K562 (cell line): ENCODE measurements around the gene OPCML. TPM values are rescaled to one million over a fixed set of nuclear protein-coding genes. Genes with fewer than 3 reads are reported as not detected.

Experiments
- ATAC-seq: fragments of 200-7000 bp; cut with Tn5 transposase; 3 replicates; pipeline ENCODE4 v1.9.1; 2020; ENCODE audit warnings: moderate library complexity
- BruUV-seq: library from RNA; stranded (reverse); fragments of 400-500 nt; replicated peaks from 2 replicates; lab custom pipeline; 2021; lab: Mats Ljungman, UMichigan
- CTCF ChIA-PET: fragments of 300-600 bp; formaldehyde crosslinking; extraction: SDS; loops from one replicate; lab custom pipeline; 2021; ENCODE audit warnings: low intra/inter-chr PET ratio; lab: Yijun Ruan, JAX
- POLR2A ChIA-PET: fragments of 300-600, 350-650 bp; sonication (Branson Sonifier 250); formaldehyde crosslinking; extraction: SDS; loops from one replicate; lab custom pipeline; 2021; ENCODE audit warnings: antibody characterized with exemption, inconsistent platforms; lab: Yijun Ruan, JAX
- DNase-seq, 4 experiments: peaks; one replicate each; pipeline versions ENCODE4 v3.0.0 to v3.0.0-alpha.2; 2011 to 2018; ENCODE audit warnings: low spot score in 3 of 4, mixed read lengths in 3 of 4; ENCODE audit errors: extremely low read depth in 1 of 4
- FAIRE-seq: peaks from 2 replicates; lab custom pipeline; 2011; peaks lifted over from hg19 to GRCh38; lab: Jason Lieb, UNC
- H2AFZ ChIP-seq: 2 replicates; pipeline ENCODE4 v1.6.0; 2011; ENCODE audit warnings: low read depth, low read length, control low read depth, inconsistent platforms
- H3K27ac ChIP-seq: fragments of 200-600 bp; 3 replicates; pipeline ENCODE4 v1.8.0; 2011; ENCODE audit warnings: low read depth, mild to moderate bottlenecking, control low read depth, inconsistent platforms, low read length, moderate library complexity, mixed read lengths; ENCODE audit errors: extremely low read depth
- H3K27me3 ChIP-seq, 2 experiments: fragments of 300-600 bp in 1 of 2; 2 replicates in 1 of 2; 3 replicates in 1 of 2; pipeline versions ENCODE4 v1.6.0 to v1.8.0; 2011; ENCODE audit warnings: inconsistent platforms in 2 of 2, low read length in 2 of 2, mild to moderate bottlenecking in 1 of 2, mixed read lengths in 1 of 2, moderate library complexity in 1 of 2; ENCODE audit not compliant: control insufficient read depth in 2 of 2, insufficient read depth in 2 of 2
- H3K36me3 ChIP-seq: fragments of 300-600 bp; 3 replicates; pipeline ENCODE4 v1.8.0; 2011; ENCODE audit warnings: mild to moderate bottlenecking, low read length, inconsistent platforms; ENCODE audit not compliant: control insufficient read depth, insufficient read depth
- H3K4me1 ChIP-seq, 2 experiments: fragments of 200-600 bp in 1 of 2; replicated peaks in 1 of 2; 2 replicates in 1 of 2; 3 replicates in 1 of 2; pipeline versions ENCODE4 v1.5.1 to v1.8.0; 2011; ENCODE audit warnings: inconsistent platforms in 2 of 2, low read length in 2 of 2, mild to moderate bottlenecking in 1 of 2, mixed read lengths in 1 of 2, moderate library complexity in 1 of 2; ENCODE audit not compliant: control insufficient read depth in 2 of 2, insufficient read depth in 2 of 2
- H3K4me2 ChIP-seq: 2 replicates; pipeline ENCODE4 v1.6.1; 2011; ENCODE audit warnings: low read length, control low read depth, inconsistent platforms, mixed read lengths; ENCODE audit not compliant: insufficient read depth
- H3K4me3 ChIP-seq: fragments of 200-600 bp; sonication (generic), shearing (Covaris generic); 2 replicates; pipeline ENCODE4 v1.5.1; 2016; ENCODE audit warnings: control low read depth, inconsistent platforms
- H3K79me2 ChIP-seq: fragments of 200-600 bp; 3 replicates; pipeline ENCODE4 v1.8.0; 2011; ENCODE audit warnings: low read length, inconsistent platforms; ENCODE audit not compliant: control insufficient read depth, insufficient read depth
- H3K9ac ChIP-seq, 2 experiments: 2 replicates each; pipeline versions ENCODE4 v1.6.0 to v1.6.1; 2011; ENCODE audit warnings: low read depth in 2 of 2, low read length in 2 of 2, control low read depth in 1 of 2, inconsistent platforms in 1 of 2, mild to moderate bottlenecking in 1 of 2, mixed read lengths in 1 of 2; ENCODE audit not compliant: insufficient read depth in 1 of 2
- H3K9me1 ChIP-seq: one replicate; pipeline ENCODE4 v1.6.0; 2011; ENCODE audit warnings: inconsistent platforms, mild to moderate bottlenecking, low read length, moderate library complexity; ENCODE audit not compliant: control insufficient read depth, insufficient read depth
- H3K9me3 ChIP-seq: replicated peaks from 2 replicates; pipeline ENCODE4 v1.5.1; 2011; ENCODE audit warnings: low read depth, low read length, inconsistent platforms; ENCODE audit not compliant: control insufficient read depth, insufficient read depth
- H4K20me1 ChIP-seq: replicated peaks from 2 replicates; pipeline ENCODE4 v1.6.1; 2011; ENCODE audit warnings: low read length, inconsistent platforms, mixed read lengths; ENCODE audit not compliant: control insufficient read depth, insufficient read depth
- ARID3A ChIP-seq: IDR thresholded peaks from 2 replicates; pipeline ENCODE4 v1.6.1; 2012; ENCODE audit warnings: low read depth, low read length, improper control_type of control experiment, borderline replicate concordance
- COPS2 ChIP-seq: fragments of 450-650 bp; conservative IDR thresholded peaks from 2 replicates; pipeline ENCODE4 v1.6.1; 2016; ENCODE audit warnings: mild to moderate bottlenecking, moderate library complexity
- EWSR1 ChIP-seq: fragments of 450-650 bp; IDR thresholded peaks from 2 replicates; pipeline ENCODE4 v1.6.1; 2018; ENCODE audit warnings: borderline replicate concordance, mild to moderate bottlenecking, low read depth, moderate library complexity; ENCODE audit not compliant: partially characterized antibody
- GABPB2 ChIP-seq: fragments of 250-450 bp; sonication (Bioruptor Pico); conservative IDR thresholded peaks from 2 replicates; pipeline ENCODE4 v1.5.1; 2021; ENCODE audit warnings: mild to moderate bottlenecking
- GMEB1 ChIP-seq: fragments of 250-450 bp; sonication (Bioruptor Pico); IDR thresholded peaks from 2 replicates; pipeline ENCODE4 v1.4.0; 2020; ENCODE audit warnings: mild to moderate bottlenecking
- HMG20A ChIP-seq: fragments of 450-650 bp; formaldehyde crosslinking; conservative IDR thresholded peaks from 2 replicates; pipeline ENCODE4 v1.4.0; 2020; ENCODE audit warnings: mild to moderate bottlenecking, mixed read lengths
- HNRNPH1 ChIP-seq: fragments of 200-400 bp; formaldehyde crosslinking; optimal IDR thresholded peaks from 2 replicates; pipeline ENCODE3; 2017; ENCODE audit warnings: low read depth, mild to moderate bottlenecking, low read length, moderate library complexity
- MCM2 ChIP-seq: fragments of 450-650 bp; IDR thresholded peaks from 2 replicates; pipeline ENCODE4 v1.6.1; 2017; ENCODE audit warnings: low read depth, mild to moderate bottlenecking
- MLX ChIP-seq, 2 experiments: fragments of 450-650 bp in 1 of 2; sonication (generic) in 1 of 2; formaldehyde crosslinking; conservative IDR thresholded peaks; 2 replicates each; pipeline versions ENCODE4 v1.4.0 to v1.8.1; 2020 to 2022; ENCODE audit warnings: mild to moderate bottlenecking in 1 of 2, missing genetic modification reagents in 1 of 2
- PHB ChIP-seq: fragments of 250-450 bp; sonication (Bioruptor Pico); IDR thresholded peaks from 2 replicates; pipeline ENCODE4 v1.5.0; 2021
- POLR2AphosphoS2 ChIP-seq: IDR thresholded peaks from 2 replicates; pipeline ENCODE4 v1.6.1; 2012; ENCODE audit warnings: low read length, improper control_type of control experiment
- SETDB1 ChIP-seq: IDR thresholded peaks from one replicate; pipeline ENCODE4 v1.6.1; 2012; ENCODE audit warnings: low read length, control low read depth, inconsistent platforms
- SMARCB1 ChIP-seq: IDR thresholded peaks from 2 replicates; pipeline ENCODE4 v1.6.1; 2011; ENCODE audit warnings: improper control_type of control experiment, low read depth; ENCODE audit not compliant: insufficient read length
- SRSF9 ChIP-seq: fragments of 200-400 bp; formaldehyde crosslinking; IDR thresholded peaks from 2 replicates; pipeline ENCODE4 v1.6.1; 2017; ENCODE audit warnings: low read depth, low read length, borderline replicate concordance
- TCFL5 ChIP-seq: fragments of 250-450 bp; sonication (Bioruptor Pico); conservative IDR thresholded peaks from 2 replicates; pipeline ENCODE4 v1.6.1; 2021; ENCODE audit warnings: mild to moderate bottlenecking, moderate library complexity, matching md5 sums
- ZNF764 ChIP-seq: fragments of 250-450 bp; sonication (Bioruptor Pico); IDR thresholded peaks from 2 replicates; pipeline ENCODE4 v1.4.0; 2020; ENCODE audit warnings: low read depth, mild to moderate bottlenecking, moderate library complexity
- WGBS: fragments of 100-300 bp; shearing (Covaris generic); methylation state at CpG from one replicate; pipeline ENCODE4 v1.1.6; 2016; ENCODE audit warnings: low coverage, mixed read lengths; ENCODE audit not compliant: insufficient coverage; ENCODE audit errors: missing lambda C conversion rate; 5-methylcytosine and 5-hydroxymethylcytosine counted together
- in situ Hi-C: fragments of 300-500 bp; cut with MboI; formaldehyde crosslinking; loops from 4 replicates; pipeline ENCODE4 v1.15.0; 2018; ENCODE audit warnings: inconsistent platforms, mixed read lengths
- intact Hi-C: fragments of 100-400 bp; cut with micrococcal nuclease; formaldehyde crosslinking; loops from 2 replicates; pipeline ENCODE4 v1.14.2; 2022
- polyA plus RNA-seq, 8 experiments: library from polyadenylated mRNA; depleted of rRNA in 4 of 8; stranded (reverse) in 5 of 8; unstranded in 3 of 8; fragments of >200 nt; fragmentation: Nextera tagmentation in 2 of 8; fragmentation: Illumina TruSeq in 1 of 8; extraction: Ambion mirVana in 2 of 8; extraction: Trizol in 1 of 8; gene quantifications; 2 replicates each; pipeline versions ENCODE4 v1.2.1 to v1.2.3, GENCODE V29; 2011 to 2014; ENCODE audit warnings: inconsistent platforms in 1 of 8, missing spikeins in 1 of 8
- total RNA-seq, 7 experiments: library from RNA; depleted of rRNA in 6 of 7; stranded (reverse); fragments of >200 nt in 6 of 7; fragmentation: Illumina TruSeq in 2 of 7; extraction: Trizol in 2 of 7; gene quantifications; 2 replicates each; pipeline versions ENCODE4 v1.2.1 to v1.2.3, GENCODE V29; 2011 to 2021; ENCODE audit warnings: low replicate concordance in 1 of 7

The OPCML gene
- total and polyA plus RNA-seq, 9 of the 15 experiments (the other 6 are each of a cell fraction or from before 2014, with no cell fraction given), result not detected

- WGBS, result 2% methylated on average over 12 of the region's 12 CpGs
- ATAC-seq, result no peak
- Histone ChIP-seq H3K27me3 (no peaks in the 10 kb centered on the region), H3K9me1 (no peaks in the 10 kb centered on the region), H3K79me2 (no peaks in the 10 kb centered on the region), H4K20me1 (no peaks in the 10 kb centered on the region), H3K36me3 (no peaks in the 10 kb centered on the region), H3K9me3 (no peaks in the 10 kb centered on the region), H3K4me2 (no peak overlapping the region)
- FAIRE-seq, result no peak
- in situ Hi-C loops (no loop called here), intact Hi-C loops (no loop called here)
- TF ChIP-seq COPS2 (no peak), POLR2AphosphoS2 (no peak), TCFL5 (CRISPR knock-in tag) (no peak), MLX (CRISPR knock-in tag; conservative IDR thresholded peaks at IDR 0.05) (no peak), GABPB2 (CRISPR knock-in tag) (no peak), EWSR1 (no peak), GMEB1 (CRISPR knock-in tag) (no peak), HMG20A (CRISPR knock-in tag) (no peak), MCM2 (no peak), SETDB1 (no peak), SRSF9 (no peak), HNRNPH1 (no peak), ZNF764 (CRISPR knock-in tag) (no peak), ARID3A (no peak), SMARCB1 (no peak), PHB (CRISPR knock-in tag) (no peak)
- TF ChIP-seq, all 486 proteins: peak for 0
- no TSS peak for BruUV-seq
- ChIA-PET POLR2A (no interaction called here), CTCF (no interaction called here)
- no peak overlapping the region for H3K9ac ChIP-seq
- DNase-seq, result no peak
- no peak overlapping the region for H3K27ac ChIP-seq
- no peaks in the 10 kb centered on the region for H3K4me1 ChIP-seq
- H3K4me3 ChIP-seq, result no peak overlapping the region
- no peak overlapping the region for H2AFZ ChIP-seq
Measured at GRCh38 chr11:132650969-132651720, 881.2 kb downstream of the OPCML start.
